HG02852 (cell line): ENCODE results near the gene CDK14.
"Not testable (repeated sequence)": the region's sequence is repeated elsewhere in the genome, so short reads cannot be mapped to it uniquely, and the experiment has no call there.

Experiments used
- ATAC-seq: cut with Tn5 transposase; IDR thresholded peaks from one replicate; pipeline ENCODE4 v1.9.1; 2021; ENCODE audit warnings: mild to moderate bottlenecking, moderate library complexity; ENCODE audit not compliant: unreplicated experiment

CDK14 gene

DNA sequence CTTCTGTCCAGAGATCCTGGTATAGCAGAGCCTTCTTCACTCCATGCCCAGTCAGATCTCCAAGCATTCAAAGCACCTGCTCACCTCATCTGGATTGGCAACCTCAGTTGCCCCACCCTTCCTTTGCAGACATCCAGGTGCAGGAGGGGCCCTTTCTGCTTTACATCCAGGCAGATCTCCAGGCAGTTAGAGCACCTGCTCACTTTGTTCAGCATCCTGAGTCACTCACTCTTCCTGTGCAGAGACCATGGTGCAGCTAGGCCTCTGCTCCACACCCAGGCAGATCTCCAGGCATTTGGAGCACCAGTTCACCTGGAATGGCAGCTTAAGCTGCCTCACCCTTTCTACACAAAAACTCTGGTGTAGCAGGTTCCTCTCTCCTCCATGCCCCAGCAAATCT lies 153.1 kb downstream of the CDK14 start:
- no peak for ATAC-seq

DNA sequence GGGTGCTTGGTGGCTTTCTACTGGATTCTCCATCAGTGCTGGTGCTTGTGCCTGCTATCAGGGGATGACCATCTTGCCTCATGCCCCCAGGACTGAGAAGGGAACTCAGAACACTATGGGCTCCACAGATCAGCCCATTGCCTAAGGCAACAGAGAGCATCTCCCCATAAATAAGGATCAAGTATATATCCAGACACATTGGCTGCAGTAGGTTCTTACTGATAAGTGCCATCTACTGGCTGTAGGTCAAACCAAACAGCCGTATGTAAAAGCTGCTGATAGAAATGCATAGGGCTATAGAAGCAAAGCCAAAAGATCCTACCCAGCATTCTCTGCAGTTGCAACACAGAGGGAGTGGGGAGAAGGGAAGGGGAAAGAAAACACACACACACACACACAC lies 153.7 kb downstream of the CDK14 start:
- no peak for ATAC-seq

DNA sequence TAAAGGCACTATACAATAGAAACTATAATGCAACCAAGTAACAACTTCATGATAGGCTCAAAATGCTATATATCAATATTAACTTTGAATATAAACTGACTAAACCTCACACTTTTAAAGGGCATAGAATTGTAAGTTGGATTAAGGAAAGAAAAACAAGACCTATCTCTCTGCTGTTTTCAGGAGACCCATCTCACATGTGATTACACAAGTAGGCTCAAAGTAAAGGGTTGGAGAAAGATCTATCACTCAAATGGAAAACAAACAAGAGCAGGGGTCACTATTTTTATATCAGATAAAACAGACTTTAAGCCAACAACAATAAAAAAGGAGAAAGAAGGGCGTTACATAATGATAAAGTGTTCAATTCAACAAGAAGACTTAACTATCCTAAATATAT lies 155.5 kb downstream of the CDK14 start:
- no peak for ATAC-seq

DNA sequence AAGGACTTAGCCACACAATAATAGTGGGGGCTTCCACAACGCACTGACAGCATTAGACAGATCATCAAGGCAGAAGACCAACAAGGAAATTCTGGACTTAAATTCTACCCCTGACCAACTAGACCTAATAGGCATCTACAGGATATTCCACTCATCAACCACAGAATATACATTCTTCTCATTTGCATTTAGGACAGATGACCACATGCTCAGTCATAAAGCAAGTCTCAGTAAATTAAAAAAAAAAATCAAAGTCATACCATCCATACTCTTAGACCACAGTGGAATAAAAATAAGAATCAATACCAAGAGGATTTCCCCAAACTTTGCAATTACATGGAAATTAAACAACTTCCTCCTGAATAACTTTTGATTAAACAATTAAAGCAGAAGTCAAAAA lies 155.9 kb downstream of the CDK14 start:
- ATAC-seq, result no peak

DNA sequence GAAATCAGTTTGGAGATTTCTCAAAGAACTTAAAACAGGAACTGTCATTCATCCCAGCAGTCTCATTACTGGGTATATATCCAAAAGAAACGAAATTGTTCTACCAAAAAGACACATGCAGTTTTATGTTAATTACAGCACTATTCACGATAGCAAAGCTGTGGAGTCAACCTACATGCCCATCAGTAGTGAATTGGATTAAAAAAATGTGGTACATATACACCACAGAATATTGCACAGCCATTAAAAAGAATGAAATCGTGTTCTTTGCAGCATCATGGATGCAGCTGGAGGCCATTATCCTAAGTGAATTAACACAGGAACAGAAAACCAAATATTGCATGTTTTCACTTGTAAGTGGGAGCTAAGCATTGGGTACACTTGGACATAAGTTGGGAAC lies 158.9 kb downstream of the CDK14 start:
- no peak for ATAC-seq

DNA sequence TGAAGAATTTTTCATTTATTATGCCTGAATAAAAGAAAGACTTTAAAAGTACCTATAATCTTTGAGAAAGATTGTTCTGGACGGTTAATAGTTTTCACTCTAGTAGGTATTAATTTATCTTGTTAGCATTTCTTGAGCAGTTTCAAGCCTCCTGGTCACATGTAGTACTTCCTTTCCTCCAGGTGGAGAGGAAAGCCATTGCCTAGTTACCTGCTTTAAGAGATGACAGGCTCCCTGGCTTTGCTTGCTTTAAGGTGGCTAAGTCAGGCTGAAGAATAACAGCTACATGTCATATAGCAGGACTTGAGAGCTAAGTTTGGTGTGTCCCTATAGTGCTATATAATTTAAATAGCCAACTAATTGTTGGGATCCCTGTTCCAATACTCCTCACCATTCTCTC lies 160.2 kb downstream of the CDK14 start:
- no peak for ATAC-seq

DNA sequence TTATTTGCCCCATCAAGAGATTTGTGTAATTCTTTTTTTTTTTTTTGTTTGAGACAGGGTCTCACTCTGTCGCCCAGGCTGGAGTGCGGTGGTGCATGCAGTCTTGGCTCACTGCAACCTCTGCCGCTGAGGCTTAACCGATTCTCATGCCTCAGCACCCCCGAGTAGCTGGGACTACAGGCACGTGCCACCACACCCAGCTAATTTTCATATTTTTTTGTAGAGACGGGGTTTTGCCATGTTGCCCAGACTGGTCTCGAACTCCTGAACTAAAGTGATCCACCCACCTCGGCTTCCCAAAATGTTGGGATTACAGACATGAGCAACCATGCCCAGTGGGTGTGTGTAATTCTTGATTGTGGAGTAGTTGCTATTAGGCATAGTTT lies 161.4 kb downstream of the CDK14 start:
- ATAC-seq, result peak; percentile 84

DNA sequence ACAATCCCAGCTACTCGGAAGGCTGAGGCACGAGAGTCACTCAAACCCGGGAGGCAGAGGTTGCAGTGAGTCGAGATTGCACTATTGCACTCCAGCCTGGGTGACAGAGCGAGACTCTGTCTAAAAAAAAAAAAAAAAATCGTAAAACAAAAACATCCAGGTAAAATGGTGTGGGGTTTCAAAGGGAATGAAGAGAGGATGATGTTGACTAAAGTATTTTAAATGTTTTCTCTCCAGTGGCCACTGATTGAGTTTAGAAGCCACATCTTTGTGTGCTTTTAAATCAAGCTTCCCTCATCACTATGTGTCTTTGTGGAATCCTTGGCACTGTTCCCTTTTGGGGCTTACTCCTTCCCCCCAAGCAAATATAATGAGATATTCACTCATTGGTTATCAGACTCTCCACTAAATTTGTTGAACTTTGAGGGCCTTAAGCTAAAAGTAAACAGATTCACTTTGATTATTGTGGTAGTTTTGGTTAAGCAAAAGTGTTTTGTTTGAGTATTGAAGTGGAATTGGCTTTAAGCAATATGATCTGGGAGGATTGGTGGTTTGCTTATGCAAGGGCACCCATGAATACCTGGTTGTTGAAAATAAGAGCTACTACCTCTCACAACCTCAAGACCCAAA lies 162.9 kb downstream of the CDK14 start:
- no peak for ATAC-seq

DNA sequence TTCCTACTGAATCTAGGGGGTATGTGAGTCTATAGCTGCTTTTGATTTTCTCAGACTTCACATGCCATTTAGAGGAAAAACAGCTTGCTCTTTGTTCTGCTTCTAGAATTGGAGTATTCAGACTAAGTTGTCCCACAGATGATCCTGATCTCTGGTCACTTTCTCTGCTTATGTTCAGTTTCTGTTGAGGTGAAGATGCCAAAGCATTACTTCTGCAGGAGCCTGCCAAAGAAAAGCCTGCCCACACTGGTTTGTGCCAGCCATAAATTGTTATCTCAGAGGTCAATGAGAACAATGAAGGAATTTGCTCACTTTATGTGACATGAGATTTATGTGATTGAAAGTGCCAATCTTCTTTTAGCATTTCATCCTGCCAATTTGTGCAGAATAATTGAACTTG lies 163.6 kb downstream of the CDK14 start:
- no peak for ATAC-seq

DNA sequence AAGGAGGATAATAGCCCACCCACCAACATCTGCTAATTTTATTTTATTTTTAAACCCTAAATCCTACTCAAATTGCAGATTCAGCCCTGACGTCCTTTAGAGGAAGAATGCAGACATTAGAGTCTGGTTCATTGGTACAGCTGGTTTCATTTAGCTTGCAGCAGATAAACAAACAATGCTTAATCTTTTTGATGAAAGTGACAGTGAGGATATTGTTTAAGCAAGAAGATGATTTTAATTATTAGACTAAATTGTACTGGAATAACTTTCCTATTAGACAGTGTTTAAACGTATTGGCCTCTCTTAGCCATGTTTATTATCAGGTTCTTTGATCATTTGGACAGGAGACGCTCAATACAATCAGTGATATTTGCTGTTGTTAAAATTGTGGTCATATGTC lies 164.8 kb downstream of the CDK14 start:
- ATAC-seq, result no peak

DNA sequence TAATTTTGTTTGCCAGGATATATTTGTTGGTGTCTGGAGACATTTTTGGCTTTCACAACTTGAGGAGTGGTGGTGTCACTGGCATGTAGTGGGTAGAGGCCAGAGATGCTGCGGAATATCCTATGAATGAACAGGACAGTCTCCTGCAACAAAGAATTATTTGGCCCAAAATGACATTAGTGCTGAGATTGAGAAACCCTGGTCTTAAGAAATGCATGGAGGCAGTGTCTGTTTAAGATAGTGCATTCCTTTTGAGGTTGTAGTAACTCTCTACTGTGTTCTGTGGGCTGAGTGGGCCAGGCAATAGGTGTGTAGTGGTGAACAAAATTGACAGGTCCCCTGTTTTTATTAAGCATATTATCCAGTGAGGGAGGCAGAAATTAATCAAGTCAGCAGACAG lies 165.5 kb downstream of the CDK14 start:
- ATAC-seq, result no peak

DNA sequence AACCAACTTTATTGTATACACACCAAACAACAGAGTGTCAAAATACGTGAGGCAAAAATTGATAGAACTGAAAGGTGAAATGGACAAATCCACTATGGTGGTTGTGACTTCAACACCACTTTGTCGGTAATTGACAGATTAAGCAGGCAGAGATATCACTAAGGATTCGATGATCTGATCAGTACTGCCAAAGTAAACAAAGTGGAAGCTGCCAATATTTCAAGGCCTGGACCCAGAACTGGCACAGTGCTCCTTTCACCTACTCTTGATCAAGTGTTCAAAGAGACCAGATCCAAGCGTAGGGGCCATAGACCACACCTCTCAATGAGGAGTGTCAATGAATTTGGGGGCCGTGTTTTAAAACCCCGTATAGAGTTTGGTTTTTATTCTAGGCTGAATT lies 167.0 kb downstream of the CDK14 start:
- no peak for ATAC-seq

DNA sequence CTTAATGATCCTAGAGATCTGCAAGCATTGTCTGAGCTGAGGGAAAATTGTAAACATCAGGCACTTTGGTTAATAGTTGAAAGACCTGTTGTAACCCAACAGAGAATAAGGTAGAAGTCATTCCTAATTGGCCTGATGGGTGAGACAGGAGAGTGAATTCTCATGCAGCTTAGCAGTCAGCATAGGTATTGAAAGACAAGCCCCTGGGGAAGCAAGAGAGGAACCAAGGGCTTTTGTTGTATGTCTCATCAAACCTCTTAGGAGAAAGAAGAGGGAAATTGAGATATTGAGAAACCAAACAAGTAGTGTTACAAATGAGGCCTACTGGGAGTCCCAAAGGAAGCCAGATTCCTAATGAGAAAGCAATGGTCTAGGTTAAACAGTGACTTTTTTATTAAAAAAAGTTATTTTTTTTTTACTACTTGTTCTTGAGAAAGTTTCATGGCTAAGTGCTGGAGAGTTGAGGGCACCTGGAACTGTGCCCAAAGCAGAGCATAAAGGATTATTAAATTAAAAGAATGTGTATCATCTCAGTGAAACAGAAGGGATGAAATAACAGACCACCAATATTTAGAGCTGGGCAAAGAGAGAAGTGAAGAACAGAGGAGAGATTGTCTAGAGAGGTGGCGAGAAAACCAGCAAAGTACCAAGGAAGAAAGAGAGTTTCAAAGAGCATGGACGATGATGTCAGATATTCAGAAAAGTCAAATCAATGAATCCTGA lies 168.9 kb downstream of the CDK14 start:
- ATAC-seq, result no peak

DNA sequence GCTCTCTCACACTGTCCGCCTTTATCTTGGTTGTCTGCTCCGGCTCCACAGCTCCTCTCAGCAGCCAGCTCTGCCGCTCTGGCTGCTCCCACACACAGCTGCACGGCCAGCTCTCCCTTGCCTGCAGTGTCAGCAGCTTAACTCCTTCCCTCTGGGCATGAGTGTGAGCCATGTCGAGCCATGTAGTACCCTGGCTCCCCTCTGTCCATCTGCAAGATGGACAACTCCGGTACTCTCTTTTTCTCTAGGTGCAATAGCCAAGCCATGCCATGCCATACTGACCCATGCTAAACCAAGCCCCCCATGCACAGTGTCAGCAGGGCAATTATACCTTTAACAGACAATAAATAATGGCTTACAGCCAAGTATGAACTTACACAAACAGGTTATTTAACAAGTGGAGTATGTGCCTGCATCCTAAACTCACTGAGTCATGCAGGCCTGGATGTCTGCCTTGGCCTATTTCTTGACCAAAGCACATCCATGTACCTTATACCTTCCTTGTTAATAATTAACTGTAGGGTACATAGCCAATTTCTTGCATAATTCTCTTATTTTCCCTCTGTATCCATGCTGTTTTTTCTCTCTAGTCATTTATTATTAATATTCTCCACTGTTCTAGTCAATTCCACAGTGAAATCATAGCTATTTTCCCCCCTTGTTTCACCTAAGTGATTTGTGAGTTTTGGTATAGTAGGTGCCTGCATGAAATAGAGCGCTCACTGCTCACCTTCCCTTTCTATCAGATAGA lies 170.9 kb downstream of the CDK14 start:
- no peak for ATAC-seq

DNA sequence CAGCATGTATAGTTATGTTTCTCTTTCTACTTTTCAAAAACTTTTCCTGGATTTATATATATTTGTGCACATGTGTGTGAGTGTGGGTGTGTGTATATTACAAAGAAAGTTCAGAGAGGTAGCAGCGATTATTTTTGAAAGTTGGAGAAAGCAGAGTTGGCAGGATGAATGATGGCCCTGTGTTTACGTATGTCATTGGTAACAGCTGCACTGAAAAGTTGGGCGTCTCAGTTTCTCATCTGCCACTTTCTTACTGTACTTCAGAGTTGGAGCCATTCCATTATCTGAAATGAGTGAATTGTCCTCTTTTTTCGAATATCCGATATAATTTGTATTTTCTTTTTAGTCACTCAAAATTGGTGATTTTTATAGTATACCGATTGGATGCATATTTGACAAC lies 172.2 kb downstream of the CDK14 start:
- no peak for ATAC-seq

DNA sequence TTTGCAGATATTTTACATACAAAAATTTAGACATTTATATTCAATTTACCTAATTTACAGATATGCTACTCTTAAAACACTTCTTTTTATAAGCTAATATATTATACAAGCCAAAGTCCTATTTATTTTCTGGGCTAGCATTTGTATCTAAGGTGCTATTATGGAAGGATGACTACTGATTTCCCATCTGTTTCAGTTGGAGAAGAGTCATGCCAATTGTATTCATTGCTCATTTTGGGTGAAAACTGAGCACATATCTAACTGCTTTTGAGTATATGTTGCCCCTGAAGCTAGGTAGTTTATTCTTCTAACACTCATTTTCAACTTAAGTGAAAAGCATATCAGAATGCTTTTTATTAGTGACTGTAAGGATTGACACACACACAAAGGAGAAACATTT lies 172.9 kb downstream of the CDK14 start:
- ATAC-seq, result no peak

DNA sequence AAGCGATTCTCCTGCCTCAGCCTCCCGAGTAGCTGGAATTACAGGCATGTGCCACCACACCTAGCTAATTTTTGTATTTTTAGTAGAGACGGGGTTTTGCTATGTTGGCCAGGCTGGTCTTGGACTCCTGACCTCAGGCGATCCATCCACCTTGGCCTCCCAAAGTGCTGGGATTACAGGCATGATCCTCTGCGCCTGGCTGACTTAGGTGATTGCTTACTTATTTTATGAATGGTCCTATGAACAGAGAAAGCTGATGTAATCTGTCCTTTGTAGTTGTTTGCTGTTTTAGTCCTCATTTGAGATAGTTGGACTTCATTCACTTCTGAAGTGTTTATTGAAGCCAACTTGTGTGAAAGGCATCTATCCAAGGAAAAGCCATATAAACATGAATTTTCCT lies 173.4 kb downstream of the CDK14 start:
- ATAC-seq, result not testable (repeated sequence)

DNA sequence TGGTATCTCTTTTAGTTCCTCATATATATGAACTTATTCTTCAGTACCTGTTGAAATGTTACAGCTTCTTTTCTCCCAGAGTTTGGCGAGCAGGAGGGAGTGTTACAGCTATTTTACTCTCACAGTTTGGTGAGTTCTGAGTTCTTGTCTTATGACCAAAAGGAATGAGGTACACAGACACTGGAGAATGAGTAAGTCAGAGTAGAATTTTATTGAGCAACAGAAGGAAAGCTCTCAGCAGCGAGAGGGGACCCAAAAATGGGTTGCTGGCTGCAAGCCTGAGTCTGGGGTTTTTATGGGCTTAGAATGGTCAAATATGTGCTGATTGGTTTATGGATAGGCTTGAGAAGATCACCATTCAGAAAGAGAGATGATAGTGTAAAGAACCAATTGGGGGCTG lies 175.2 kb downstream of the CDK14 start:
- ATAC-seq, result no peak

DNA sequence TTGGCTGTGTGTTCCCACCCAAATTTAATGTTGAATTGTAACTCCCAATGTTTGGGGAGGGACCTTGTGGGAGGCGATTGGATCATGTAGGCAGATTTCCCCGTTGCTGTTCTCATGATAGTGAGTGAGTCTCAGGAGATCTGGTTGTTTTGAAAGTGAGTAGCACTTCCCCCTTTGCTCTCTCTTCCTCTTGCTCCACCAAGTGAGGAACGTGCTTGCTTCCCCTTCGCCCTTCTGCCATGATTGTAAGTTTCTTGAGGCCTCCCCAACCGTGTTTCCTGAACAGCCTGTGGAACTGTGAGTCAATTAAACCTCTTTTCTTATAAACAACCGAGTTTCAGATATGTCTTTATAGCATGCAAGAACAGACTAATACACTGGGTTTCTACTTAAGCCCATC lies 176.3 kb downstream of the CDK14 start:
- peak; percentile 21 for ATAC-seq

DNA sequence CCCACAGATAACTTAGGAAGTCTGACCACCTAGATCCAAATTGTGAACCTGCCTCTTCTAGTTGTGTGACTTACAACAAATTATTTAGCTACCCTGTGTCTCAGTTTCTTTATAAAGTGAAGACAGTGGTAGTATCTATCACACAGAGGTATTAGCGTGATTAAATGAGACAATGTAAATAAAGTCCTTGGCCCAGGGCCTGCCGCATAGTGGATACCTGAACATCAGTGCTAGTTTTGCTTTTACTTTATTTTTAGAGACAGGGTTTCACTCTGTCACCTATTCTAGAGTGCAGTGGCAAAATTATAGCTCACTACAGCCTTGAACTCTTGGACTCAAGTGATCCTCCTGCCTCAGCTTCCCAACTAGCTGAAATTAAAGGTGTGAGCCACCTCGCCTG lies 177.1 kb downstream of the CDK14 start:
- no peak for ATAC-seq

DNA sequence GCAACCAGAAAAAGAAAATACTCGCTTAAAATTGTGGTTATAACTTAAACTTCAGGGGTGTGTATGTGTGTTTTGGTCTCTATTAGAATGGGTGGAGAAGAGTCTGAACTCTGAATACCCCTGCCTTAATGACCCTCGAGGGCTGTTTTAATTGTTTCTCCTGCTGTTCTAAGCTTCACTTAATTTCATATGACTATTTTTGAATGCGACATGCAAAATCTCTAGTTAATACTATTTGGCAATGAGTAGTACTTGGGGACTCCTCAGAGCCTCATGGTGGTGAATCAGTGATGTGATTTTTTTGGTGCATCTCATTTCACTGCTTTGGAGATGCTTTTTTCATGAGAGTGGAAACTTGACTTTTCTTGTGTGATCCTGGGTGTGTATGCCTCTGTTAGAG lies 178.6 kb downstream of the CDK14 start:
- no peak for ATAC-seq

DNA sequence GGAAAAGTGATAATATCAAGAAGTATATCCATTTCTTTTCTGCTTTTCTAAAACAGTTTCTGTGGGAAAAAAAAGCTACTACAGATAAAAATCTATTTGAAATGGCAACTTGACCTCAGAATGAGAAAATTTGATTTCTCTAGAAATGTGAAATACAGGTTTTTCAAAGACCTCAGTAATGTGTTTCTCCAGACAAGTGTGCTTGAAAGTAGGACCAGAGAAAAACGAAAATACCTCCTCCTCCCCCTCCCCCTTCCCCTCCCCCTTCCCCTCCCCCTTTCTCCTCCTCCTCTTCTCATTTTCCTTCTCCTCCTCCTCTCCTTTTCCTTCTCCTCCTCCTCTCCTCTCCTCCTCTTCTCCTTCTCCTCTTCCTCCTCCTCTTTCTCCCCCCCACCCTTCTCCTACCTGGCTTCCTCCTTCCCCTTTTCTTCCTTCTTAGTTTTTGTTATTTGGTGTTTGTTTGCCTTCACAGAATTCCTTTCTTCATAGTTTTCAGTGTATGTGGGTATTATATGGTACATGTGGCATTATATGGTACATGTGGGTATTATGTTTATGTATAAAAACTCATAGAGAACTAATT lies 179.4 kb downstream of the CDK14 start:
- no peak for ATAC-seq
